Measurements from ENCODE around the gene LRIF1. TPM values are rescaled to one million over a fixed set of nuclear protein-coding genes. Genes with fewer than 3 reads are reported as not detected.
"Not testable (repeated sequence)": the region's sequence is repeated elsewhere in the genome, so short reads cannot be mapped to it uniquely, and the experiment has no call there.

The LRIF1 gene
- total RNA-seq, 4 donors from 2014 or later = 6.4 to 9.1 (median 6.6) TPM

DNA sequence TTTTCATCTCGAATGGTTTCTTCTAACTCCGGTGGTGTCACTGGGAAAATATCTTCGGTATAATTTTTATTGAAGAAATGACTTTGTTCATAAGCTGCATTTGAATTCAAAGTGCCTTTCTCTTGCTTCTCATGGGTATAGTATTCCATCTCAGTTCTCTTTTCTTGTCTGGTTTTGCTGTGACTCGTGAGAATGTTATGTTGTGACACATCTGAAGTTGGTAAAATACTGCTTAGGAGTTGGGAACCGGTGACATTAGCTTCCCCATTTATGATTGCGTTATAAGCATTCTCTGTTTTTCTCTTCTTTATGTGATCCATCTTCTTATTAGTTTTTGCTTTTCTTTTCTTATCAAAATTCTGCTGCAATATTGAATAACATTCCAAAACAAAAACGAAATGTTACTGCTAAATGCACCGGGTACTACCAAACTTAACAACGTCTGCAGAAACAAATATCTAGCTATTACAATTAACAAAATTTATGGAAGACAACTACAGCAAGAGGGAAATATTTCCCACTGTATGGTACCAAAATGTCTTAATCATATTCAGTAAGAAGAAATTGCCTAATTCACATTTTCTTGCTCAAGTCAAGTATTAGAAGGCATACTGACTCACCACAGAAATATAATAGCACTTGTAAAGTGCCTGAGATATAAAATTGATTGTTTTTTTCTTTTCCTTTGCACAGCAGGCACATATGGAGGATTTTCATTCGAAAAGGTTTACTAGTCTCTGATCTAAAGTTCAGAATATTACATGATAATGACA is 15.5 kb downstream of the LRIF1 start:
- no peak for DNase-seq (ENCODE audit: low spot score)
- no peak for ATAC-seq (ENCODE audit: low FRiP score)
- TF ChIP-seq, protein P1, sequence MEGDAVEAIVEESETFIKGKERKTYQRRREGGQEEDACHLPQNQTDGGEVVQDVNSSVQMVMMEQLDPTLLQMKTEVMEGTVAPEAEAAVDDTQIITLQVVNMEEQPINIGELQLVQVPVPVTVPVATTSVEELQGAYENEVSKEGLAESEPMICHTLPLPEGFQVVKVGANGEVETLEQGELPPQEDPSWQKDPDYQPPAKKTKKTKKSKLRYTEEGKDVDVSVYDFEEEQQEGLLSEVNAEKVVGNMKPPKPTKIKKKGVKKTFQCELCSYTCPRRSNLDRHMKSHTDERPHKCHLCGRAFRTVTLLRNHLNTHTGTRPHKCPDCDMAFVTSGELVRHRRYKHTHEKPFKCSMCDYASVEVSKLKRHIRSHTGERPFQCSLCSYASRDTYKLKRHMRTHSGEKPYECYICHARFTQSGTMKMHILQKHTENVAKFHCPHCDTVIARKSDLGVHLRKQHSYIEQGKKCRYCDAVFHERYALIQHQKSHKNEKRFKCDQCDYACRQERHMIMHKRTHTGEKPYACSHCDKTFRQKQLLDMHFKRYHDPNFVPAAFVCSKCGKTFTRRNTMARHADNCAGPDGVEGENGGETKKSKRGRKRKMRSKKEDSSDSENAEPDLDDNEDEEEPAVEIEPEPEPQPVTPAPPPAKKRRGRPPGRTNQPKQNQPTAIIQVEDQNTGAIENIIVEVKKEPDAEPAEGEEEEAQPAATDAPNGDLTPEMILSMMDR (IDR thresholded peaks at IDR 0.05) = no peak

GRCh38 chr1:110945626-110946025 is 18.1 kb downstream of the LRIF1 start:
- TF ChIP-seq, protein P1 (IDR thresholded peaks at IDR 0.05) = no peak
- no peak for DNase-seq (ENCODE audit: low spot score)
- no peak for ATAC-seq (ENCODE audit: low FRiP score)

DNA sequence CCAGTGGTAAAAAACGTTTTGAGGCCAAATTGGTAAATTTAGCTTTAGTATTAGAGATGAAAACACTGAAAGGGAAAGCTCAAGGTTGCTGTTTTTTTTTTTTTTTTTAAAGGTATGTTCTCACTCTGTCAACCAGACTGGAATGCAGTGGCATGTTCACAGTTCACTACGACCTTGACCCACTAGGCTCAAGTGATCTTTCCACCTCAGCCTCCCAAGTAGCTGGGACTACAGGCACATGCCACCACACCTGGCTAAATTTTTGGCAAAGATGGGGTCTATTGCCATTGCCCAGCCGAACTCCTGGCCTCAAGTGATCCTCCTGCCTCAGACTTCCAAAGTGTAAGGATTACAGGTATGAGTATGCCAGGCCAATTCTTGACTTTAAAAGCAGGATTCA is 18.9 kb downstream of the LRIF1 start:
- ATAC-seq (ENCODE audit: low FRiP score) = no peak
- TF ChIP-seq, protein P1 (IDR thresholded peaks at IDR 0.05) = no peak
- no peak for DNase-seq (ENCODE audit: low spot score)

- no peak for DNase-seq (ENCODE audit: low spot score)
- ATAC-seq (ENCODE audit: low FRiP score) = no peak
- TF ChIP-seq, protein P1 (IDR thresholded peaks at IDR 0.05) = no peak
Observed at GRCh38 chr1:110936567-110936966, 27.2 kb downstream of the LRIF1 start.

DNA sequence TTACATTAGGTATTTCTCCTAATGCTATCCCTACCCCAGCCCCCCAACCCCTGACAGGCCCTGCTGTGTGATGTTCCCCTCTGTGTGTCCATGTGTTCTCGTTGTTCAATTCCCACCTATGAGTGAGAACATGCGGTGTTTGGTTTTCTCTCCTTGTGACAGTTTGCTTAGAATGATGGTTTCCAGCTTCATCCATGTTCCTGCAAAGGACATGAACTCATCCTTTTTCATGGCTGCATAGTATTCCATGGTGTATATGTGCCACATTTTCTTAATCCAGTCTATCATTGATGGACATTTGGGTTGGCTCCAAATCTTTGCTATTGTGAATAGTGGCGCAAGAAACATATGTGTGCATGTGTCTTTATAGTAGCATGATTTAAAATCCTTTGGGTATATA is 32.6 kb downstream of the LRIF1 start:
- not testable (repeated sequence) for DNase-seq (ENCODE audit: low spot score)

GRCh38 chr1:110928904-110929303 is 34.8 kb downstream of the LRIF1 start:
- DNase-seq (ENCODE audit: low spot score) (no peak), ATAC-seq (ENCODE audit: low FRiP score) (no peak)
- TF ChIP-seq, protein P1 (IDR thresholded peaks at IDR 0.05) = no peak

More for the DNA sequence above, 32.6 kb downstream of the LRIF1 start:
- ATAC-seq (ENCODE audit: low FRiP score) = not testable (repeated sequence)

DNA sequence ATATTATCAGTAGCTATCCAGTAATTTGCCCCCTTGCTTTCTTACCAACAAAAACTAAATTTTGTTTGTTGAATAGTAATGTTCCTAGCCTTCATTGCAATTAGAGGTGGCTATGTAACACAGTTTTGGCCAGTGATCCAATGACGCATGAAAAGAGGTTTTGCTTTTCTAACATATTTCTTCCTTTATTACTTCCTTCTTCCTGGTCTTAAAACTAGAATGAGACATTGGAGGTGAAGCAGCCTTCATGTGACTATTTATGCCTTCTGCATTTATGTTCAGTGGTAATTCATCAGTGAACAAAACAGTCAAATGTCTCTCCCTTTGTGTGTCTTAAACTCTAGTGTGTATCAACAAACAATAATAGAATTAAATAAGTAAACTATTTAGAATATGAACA is 35.5 kb downstream of the LRIF1 start:
- ATAC-seq (ENCODE audit: low FRiP score) (no peak), DNase-seq (ENCODE audit: low spot score) (no peak)
- TF ChIP-seq, protein P1 (IDR thresholded peaks at IDR 0.05) = no peak

All from omental fat pad (tissue), 4 donors.